Middle frontal gyrus (tissue), 1 donor: ENCODE results near the gene SLPI.

ENCODE experiments used
- DNase-seq: peaks from one replicate; pipeline ENCODE4 v3.0.0-alpha.2; 2015; ENCODE audit warnings: low spot score; ENCODE audit errors: extremely low spot score

The SLPI gene

DNA sequence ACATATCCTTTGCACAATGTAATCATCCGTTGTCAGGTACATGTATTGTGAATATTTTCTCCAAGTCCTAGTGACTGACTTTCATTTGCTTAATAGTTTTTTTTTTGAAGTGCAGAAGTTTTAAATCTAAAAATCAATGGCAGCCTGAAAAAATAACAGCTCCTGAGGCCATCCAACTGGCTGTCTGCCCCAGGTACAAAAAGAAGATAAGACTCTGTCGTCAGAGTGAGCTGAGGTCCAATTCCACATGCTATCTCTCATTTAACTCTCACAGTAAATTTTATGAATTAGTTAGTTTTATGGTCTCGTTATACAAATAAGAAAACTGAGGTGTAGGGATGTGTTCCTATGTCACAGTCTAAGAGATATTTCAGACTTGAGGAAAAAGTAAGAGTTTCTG is 21.0 kb upstream of the SLPI start:
- DNase-seq, result no peak

DNA sequence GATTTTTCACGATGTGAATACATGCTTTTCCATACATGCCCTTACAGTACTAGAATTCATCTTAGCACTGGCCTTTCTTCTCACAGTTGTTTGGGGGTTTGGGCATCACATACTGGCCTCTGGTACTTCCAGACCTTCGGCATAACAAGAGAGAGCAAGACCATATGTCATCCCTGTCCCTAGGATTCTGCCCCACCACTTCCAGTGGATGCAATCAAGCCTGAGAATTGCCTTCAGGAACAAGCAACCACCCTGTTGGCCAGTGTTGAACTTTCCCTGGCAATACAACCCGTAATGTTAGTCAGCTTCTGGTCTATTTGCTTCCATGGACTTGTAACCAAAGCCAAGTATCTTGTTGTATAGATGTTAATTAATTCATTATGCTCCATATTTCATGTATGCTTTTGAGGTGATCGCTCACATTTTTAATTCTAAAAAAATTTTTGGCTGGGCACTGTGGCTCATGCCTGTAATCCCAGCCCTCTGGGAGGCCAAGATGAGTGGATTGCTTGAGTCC is 15.4 kb upstream of the SLPI start:
- no peak for DNase-seq

DNA sequence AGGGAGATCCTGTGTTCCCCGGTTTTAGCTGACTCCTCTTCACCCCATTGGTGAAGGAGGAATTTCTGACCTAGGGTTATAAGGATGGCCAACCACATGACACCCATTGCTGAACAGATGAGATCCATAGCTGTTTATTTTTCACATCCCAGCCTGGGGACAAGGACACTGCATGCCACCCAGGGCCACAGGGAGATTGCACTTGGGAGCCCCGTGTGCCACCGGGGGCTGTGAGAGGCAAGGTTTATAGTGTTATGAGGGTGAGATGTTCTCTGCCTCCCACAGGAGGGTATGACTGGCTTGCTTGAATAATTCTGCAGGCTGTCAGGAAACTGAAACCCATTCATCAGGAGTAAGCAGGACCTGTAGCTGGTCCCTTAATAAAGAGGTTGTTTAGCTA is 14.7 kb upstream of the SLPI start:
- no peak for DNase-seq

DNA sequence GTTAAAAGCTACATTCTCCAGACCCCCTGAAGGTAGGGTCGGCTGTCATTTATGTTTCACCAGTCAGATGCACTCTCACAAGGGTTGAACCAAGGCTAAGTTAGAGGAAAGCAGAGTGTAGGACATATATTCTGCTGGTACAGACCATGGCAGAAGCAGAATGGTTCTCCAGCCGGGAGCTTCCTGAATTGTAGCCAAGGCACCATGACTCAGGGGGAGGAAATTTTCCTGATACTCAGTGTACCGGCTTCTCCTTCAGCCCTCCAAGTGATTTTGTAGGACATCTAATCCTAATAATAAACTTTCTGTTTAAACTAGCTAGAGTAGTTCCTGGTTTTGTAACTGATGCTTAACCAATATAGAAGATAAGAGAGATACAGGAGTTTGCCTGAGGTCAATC is 14.2 kb upstream of the SLPI start:
- DNase-seq, result no peak

DNA sequence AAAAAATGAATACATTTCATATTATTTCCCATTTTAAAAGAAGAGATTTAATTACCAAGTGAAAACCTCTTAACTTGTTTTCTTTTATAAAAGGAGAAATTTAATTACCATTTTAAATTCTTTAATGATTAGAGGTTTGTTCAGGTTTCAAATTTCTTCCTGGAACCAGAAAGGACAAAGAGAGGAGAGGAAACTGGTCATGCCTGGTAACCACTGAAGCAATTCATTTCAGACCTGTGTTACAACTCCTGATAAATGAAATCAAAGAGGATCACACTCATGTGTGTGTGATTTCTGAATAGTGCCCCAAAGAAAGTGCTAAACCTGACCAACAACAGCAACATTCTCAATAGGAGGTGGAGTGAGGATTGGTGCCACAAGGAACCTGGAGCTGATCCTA is 12.6 kb upstream of the SLPI start:
- no peak for DNase-seq

DNA sequence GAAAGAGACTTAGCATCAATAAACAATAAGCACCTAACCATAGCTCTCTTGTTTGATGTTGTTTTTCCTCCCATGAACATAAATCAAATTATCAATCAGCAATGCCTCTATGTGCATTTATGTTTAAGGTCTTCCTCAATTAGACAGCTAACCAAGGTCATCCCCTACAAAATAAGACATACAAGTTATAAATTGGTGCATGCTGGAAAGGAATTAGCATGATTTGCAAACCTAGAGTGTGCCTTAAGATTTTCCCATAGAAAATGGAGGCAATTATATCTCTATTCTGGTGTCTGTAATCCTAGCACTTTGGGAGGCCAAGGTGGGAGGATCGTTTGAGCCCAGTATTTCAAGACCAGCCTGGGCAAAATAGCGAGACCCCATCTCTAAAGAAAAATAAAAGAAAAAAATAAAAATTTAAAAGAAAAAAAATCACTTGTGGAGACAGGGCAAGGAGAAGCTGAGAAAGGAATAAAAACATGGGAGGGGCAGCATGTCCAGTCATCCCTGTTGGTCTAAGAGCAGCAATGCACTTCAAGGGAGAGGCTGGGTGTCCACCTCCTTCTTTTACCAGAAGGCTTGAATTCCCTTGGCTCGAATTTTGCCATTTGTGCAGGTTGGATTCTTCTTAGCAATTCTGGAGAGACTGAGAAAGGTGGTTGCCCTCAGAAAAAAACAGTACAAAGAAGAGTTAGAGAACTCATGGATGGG is 9.3 kb upstream of the SLPI start:
- DNase-seq, result no peak

DNA sequence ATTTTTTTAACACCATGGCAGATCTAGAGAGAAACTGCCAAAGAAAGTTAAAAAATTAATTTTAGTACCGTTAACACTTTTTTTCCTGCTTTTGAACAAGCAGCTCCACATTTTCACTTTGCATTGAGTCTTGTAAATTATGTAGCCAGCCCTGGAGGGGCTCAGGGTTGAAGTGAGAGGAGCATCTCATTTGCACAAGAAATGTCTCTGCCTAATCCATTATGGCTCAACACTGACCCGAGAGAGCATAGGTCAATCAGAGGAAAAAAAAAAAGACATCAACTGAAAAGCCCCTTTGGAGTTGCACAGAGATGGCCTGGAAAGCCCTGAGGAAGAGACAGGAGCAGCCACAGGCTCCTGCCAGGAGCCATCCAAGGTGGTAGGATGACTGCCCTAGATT is 4.3 kb upstream of the SLPI start:
- DNase-seq, result no peak

DNA sequence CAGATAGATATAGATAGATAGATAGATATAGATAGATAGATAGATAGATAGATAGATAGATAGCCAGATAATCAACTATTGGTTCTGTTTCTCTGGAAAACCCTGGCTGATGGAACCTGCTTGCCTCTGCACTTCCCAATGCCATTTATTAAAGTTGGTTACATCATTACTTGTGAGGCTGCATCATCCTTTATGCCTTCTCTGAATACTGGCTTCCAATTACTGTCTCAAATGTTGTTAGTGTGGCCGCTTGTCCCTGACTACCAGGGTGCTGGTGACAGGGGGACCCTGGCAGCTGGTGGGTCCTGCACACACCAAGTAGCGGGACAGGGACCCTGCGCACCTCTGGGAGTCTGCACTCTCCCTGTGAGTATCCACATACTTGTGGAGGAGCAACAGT is 3.9 kb upstream of the SLPI start:
- DNase-seq, result no peak

DNA sequence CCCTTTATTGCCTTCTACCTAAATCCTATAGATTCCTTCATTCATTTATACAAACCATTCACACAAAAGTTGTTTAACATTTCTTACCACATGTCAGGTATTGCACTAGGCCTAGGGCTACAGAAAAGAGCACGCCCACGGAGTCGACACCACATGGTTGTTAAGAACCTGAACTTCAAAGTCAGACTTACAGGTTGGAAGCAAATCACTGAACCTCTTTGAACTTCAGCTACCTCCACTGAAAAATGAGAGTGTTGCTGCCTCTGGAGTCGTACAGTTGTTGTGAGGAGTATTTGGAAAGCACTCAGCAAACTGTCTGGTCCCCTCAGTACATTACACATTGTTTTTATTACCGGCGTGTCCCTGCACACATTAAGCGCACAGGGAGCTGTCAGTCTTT is 3.3 kb upstream of the SLPI start:
- no peak for DNase-seq

DNA sequence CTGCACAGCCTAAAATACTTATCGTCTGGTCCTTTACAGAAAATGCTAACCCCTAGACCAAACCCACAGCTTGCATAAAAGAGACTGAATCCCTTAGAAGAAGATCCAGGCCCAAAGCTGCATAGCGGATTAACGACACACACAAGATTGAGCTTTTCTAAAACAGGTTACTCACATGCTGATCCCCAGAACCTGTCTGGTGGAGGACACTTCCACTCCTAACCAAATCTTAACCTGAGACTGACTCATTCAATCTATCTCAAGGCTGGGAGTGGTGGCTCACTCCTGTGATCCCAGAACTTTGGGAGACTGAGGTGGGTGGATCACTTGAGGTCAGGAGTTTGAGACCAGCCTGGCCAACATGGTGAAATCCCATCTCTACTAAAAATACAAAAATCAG is 2.8 kb upstream of the SLPI start:
- DNase-seq, result no peak

DNA sequence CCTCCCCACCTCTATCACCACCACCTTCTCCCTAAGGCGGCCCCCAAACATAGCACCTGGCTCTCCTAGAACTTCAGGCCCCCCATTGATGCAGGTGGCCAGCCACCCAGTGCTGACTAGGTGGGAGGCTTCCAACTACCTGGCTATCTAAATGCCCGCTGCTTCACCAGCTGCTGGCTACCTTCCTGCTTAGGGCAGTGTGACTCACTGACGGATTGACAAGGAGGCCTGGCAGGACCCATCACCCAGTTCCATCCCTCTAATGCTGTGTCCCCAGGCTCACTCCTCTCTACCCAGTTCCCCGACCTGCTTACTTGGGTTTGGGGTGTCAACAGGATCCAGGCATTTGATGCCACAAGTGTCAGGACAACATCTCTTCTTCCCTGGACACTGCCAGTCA is 1.1 kb downstream of the SLPI start:
- DNase-seq, result no peak

DNA sequence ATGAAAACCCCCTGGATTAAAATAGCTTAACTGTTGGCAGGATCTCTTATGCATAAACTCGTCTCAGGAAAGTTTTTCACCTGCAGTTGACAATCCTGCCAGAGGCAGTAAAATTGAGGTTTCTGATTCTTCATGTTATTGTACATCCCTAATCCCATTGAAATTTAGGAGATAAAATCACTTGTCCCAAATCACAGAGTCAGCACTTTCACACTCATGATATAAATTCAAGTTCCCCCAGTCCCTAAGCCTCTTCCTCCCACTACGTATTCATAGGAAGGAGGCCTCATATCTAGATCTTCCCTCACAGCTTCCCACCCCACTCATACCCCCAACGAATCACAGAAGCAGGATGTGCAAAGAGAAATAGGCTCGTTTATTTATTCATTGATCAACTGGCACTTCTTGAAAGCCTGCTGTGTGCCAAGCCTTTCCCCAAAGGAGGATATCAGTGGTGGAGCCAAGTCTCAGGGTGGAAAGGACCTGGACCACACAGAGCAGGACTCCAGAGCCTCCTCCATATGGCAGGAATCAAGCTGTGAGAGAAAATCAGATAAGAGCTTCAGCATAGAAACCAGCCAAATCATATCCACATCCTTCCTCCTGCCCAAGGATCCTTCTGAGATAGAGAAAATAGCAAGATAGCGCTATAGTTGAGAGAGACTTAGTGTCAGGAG is 2.3 kb downstream of the SLPI start:
- DNase-seq, result no peak

DNA sequence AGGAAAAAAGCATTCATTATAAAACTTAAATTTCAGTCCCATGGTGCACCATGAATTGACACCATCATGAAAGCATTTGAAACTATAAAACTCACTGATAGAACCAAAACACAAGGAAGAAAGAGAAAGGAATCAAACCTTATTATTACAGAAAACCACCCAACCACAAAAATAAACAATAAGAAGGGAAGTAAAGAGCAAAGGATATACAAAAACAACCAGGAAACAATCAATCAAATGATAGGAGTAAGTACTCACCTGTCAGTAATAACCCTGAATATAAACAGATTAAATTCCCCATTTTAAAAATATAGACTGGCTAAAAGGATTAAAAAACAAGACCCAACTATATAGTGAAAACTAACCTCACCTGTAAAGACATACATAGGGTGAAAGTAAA is 5.8 kb downstream of the SLPI start:
- no peak for DNase-seq

DNA sequence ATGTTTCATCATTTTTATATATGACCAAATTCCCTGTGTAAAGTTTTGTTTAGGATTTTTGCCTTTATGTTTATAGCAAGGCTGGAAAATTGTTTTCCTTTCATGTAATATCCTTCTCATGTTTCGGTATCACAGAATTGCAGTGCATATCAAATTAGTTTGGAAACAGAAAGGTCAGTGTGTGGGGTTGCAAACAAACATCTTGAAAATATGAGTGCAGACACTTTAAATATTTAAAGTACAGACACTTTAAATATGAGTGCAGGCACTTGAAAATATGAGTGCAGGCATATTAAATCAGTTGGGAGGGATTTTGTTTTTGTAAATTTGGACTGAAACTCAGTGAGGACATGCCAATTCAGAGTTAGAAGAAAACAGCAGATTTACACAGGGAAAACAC is 6.5 kb downstream of the SLPI start:
- no peak for DNase-seq

DNA sequence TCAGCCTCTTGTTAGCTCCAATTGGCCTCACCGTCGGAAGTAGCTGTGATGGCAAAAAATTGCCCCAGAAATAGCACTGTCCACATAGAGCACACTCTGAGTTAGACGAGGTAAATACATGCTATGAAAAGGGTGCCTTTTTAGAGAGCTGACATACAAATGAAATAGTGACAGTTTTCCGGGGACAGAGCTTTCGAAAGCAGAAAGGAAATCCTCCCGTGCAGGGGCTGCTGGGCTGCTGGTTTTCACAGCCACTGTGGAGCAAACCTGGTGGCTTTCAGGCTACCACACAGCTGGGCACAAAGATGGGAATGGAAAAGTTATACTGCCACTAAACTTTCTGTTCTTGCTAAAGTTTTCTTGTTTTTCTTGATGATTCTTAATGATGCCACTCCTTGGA is 8.3 kb downstream of the SLPI start:
- no peak for DNase-seq

DNA sequence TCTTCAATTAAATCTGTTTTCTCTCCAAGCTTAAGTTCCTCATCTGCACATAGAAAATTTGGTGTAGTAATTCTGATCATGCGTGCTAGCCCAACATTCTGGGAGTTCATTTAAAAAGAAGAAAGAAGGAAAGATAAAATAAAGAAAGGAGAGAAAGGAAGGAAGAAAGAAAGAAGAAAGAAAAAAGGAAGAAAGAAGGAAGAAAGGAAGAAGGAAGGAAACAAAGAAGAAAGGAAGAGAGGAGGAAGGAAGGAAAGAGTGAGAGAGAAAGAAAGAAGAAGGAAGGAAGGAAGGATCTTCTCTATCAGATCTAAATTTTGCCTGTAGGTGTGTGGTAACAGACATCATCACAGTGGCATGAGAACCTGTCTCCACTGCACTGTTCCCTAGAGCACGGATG is 16.2 kb downstream of the SLPI start:
- DNase-seq, result no peak

DNA sequence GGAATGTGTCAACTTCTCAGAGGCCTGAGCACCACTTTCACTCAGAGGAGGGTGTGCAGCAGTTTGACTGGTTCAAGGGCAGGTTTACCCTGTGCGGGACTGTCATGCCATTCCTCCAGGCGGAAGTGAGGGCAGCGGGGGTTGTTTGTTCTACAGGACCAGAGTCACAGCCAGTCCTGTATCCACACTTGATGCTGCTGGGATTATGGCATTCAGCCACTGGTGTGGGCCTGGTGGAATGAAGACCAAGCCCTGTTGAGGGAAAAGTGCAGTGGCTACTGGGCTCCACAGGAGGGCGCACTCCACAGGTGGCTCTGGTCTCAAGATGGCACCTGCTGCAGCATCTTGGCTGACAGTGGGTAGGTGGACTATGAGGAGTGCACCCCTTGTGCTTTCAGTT is 18.4 kb downstream of the SLPI start:
- no peak for DNase-seq

DNA sequence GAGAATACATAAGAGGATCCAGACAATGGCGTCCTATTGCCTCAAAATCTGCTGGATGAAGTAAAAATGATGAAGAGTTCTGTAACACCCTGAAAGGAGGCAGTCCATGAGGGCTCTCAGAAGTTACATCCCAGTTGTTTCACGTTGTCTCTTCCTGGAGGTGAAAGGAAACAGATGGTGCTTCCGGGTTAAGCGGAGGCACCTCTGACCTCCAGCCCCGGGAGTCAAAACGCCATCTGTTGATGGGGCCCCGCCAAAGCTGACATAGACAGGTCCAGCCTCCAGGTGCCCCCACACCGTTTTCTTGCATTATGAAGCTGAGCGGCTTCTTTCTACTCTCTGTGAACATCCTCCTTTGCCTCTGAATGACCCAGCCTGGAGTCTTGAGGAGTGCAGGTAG is 23.7 kb downstream of the SLPI start:
- no peak for DNase-seq

DNA sequence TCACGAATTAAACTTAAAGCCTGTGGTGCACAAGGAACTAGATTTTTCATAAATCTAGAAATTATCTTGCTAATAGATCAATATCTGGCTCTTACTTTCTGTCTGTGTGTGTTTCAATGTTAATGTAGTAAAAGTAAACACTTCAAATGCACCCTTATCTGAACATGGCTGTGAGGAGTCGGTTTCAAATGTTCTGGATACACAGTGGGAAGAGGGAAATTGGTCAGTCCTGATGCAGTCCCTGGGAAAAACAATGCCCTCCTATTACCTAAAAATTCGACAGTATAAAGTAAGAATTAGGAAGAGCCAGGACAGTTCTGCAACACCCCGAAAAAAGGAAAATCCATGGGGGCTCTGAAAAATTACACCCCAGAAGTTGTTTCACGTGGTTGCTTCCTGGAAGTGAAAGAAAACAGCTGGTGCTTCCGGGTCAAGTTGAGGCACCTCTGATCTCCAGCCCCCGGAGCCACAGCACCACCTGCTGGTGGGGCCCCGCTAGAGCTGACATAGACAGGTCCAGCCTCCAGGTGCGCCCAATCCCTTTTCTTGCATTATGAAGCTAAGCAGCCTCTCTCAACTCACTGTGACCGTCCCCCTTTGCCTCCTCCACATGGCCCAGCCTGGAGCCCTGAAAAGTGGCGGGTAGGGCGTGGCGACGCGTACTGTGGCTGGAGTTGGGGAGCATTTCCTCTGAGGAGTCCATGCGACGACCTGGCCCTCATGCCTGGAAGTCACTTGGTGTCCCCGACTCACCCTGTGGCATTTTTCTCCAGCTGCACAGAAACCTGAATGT is 24.9 kb downstream of the SLPI start:
- no peak for DNase-seq

DNA sequence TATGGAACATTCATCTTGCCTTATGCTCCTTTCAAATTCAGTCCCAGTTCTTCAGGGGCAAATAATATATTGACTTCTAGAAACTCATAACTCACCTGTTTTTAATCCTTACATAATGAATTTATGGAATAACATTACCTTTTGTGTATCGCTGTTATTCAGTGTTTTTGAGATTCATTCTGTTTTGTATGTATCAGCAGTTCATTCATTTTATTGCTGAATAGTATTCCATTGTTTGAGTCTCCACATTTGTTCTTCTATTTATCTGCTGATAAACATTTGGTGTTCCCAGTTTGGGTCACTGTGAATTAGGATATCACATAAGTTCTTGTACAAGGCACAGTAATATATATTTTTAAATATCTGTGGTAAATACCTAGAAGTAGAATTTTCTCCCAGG is 28.1 kb downstream of the SLPI start:
- DNase-seq, result no peak

DNA sequence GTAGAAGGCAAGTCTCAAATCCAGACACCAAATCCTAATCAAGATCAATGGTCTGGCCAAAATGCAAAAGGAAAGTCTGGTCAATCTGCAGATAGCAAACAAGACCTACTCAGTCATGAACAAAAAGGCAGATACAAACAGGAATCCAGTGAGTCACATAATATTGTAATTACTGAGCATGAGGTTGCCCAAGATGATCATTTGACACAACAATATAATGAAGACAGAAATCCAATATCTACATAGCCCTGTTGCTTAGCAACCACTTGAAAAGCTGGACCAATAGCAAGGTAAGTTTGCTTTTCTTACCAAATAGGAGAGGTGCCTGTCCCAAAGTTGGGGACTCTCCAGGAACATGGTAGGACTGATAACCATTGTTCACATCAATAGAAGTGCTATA is 31.2 kb downstream of the SLPI start:
- no peak for DNase-seq

DNA sequence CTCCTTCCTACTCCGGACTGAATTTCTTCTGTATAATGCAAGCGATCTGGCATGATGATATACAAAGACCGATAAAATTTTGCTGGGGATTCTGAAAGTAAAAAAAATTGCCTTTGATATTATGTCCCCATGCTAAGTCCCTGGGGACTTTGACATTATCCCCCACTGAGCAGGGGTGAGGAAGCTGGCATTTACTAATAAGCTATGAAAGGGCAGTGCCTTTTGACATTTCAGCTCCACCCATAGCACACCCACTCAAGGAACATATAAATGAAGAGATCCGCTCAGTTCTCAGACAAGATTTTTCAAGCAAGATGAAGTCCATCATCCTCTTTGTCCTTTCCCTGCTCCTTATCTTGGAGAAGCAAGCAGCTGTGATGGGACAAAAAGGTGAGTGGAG is 33.3 kb downstream of the SLPI start, which contains the start of gene SEMG2:
Gene SEMG2 (plus strand): TSS at position 298 of the 400 bp plus-strand sequence. CDS start 17 bp downstream, at position 315.
- no peak for DNase-seq
